Stimulated activated CD8-positive, alpha-beta memory T cell treated with anti-CD3 and anti-CD28 coated beads, Interleukin-15, amount 100 ng/mL, for 4 hours (primary cell): Measurements from ENCODE around the gene ZC3H7B.
A peak's percentile ranks its signal among the peaks of the same experiment; 100 is the strongest.

ENCODE experiments used
- DNase-seq, 2 donors: peaks; one replicate each; pipeline ENCODE4 v3.0.0-alpha.2; 2020; ENCODE audit warnings: low read depth in 2 of 2

ZC3H7B gene

GRCh38 chr22:41356430-41357028 is 55.2 kb downstream of the ZC3H7B start:
- DNase-seq = no peak

DNA sequence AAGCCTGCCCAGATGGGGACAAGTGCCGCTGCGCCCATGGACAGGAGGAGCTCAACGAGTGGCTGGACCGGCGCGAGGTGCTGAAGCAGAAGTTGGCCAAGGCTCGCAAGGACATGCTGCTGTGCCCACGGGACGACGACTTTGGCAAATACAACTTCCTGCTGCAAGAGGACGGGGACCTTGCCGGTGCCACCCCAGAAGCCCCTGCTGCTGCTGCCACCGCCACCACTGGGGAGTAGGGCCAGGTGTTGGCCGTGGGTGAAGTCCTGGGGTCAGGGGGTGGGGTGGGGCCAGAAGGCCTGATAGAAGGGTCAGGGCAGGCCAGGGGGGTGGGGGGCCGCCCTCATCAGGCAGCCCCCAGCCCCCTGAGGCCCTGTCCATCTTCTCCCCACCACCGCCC is 55.9 kb downstream of the ZC3H7B start:
- DNase-seq = no peak

DNA sequence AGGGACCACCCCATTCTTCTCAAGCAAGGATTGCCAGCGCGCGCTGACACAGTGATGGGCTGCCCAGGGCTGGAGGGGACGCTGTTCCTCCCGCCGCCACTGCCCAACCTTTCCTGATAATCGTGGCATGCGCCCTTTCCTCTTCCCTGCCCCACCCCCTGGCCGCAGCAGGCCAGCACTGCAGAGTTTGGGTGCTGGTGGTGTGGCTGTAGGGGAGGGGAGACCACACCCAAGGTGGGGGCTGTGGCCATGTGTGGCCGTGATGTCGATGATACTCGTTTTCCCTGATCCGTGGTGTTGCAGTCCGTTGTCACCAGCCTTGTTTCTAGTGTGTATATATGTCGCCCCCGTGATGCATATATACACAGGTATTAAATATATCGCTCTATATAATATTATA is 57.6 kb downstream of the ZC3H7B start:
- no peak for DNase-seq

GRCh38 chr22:41359376-41359775 is 58.1 kb downstream of the ZC3H7B start:
- DNase-seq = no peak

DNA sequence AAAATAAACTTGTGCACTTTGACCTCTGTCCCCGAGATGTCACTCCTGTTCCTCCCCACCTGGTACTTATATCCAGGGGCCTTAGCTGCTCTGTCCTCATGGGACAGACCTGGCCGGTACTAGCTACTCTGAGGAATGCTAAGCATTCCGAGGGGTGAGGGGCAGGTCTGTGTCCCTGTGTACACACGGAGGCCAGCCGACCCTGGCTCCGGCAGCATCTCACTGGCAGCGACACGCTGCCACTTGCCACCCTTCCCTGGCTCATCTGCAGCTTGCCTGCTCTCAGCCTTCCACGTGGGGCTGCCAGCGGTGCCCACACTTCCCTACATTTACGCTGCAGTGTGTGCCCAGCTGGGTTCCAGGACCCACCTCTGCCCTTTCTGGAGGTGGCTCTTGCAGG is 58.8 kb downstream of the ZC3H7B start:
- no peak for DNase-seq

- no peak for DNase-seq
Measured at GRCh38 chr22:41361716-41362310, 60.5 kb downstream of the ZC3H7B start.

GRCh38 chr22:41362615-41363014 is 61.3 kb downstream of the ZC3H7B start:
- DNase-seq = no peak

DNA sequence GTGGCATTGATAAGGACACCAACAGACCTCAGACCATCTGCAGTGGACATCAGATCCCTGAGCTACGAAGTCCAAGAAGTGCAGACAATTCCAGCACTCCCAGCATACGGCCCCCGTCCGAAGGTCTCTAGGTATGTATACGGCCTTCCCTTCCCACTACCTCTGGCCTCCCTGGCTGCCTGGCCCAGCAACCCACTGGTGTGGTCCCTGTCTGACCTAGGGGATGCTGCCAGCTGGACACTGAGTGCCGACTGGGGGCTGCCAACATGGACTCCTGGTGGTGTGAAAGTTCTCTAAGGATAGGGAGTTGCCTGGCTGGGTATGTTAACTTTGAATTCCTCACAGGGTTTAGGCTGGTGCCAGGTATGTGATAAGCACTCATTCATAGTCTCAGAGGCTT is 62.9 kb downstream of the ZC3H7B start:
- DNase-seq = no peak

- DNase-seq = no peak
Measured at GRCh38 chr22:41364955-41365354, 63.6 kb downstream of the ZC3H7B start.

GRCh38 chr22:41365425-41365824 is 64.1 kb downstream of the ZC3H7B start:
- DNase-seq = no peak

DNA sequence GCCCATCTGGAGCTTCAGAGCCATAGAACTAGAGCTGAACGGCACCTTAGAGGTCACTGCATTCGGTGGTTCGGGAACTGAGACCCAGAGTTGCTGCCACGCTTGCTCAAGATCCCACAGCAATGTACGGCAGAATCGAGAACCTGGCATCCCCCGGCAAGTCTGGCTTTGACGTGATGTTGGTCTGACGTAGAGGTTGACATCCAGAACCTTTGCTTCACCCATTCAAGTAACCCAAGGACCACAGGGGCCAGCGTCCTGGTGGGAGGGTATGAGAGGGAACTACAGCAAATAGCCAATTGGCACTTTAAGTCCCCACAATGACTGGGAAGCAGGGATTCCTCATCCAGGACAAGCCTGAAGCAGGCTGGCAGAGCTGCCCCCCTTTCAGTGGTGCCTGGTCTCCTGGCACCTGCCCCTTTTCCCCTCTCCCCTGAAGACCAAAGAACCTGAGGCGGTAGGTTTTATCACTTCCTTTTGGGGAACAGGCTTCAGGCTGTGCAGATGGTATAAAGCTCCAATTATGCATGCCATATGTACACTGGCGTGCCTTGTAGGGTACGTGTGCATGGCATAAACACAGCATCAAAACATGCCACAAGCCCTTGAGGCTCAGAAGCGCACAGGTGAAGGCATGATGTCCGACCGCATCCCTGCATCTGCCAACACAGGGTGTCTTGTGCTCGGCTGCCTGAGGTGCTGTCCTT is 65.2 kb downstream of the ZC3H7B start:
- DNase-seq = no peak

- no peak for DNase-seq
Measured at GRCh38 chr22:41367039-41367679, 65.8 kb downstream of the ZC3H7B start.

GRCh38 chr22:41367680-41368542 is 66.6 kb downstream of the ZC3H7B start:
- DNase-seq = no peak

DNA sequence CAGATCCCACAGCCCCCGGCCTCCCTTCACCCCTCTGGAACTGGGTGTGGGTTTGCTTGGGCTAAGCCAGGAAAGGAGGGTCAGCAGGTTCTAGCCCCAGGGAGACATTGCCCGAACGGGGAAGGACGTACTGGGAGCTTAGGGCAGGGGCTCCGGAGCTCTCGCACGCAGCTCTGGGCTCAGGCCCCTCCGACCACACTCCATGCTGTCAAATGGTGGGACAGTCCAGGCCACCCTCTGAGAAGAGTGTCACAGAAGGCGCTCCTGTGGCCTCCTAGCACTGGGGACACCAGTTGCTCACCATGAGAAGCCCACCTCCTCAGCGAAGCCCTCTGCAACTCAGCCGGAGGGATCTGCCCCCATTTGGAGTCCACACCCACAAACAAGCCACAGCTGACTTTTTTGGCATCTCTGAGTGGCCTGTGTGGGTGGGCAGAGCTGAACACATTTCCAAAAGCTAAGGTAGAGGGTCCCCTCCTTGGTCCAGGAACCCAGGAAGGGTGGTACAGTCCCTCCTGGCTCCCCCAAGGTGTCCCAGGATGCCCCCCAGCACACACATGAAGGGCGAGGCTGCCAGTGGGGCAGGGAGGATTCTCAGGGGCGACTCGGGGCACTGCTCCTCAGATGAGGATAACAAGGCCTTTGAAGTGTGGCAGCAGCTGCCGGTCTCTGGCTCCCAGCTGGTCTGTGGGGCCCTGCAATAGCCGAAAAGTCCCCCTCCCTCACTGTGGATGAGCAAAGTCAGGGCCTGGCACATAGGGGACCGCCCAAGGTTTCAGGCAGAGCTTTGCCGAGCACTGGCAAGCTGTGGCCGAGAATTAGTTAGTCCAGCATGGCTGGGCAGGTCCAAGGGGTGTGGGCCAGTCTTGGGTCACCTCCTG is 67.5 kb downstream of the ZC3H7B start:
- no peak for DNase-seq

DNA sequence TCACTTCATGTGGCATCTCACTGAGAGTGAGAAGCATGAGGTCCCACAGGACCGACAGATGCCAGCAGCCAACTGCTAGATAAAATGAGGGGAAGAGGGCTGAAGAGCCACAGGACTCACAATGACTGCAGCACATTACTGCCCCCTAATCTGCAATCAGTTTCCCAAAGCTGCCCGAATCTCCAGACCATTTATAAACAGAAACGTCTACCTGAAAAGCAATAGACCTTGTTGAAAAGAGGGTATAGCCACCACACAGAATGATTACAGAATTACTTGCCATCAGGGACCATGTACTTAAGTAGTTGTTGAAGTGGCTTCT is 68.1 kb downstream of the ZC3H7B start:
- no peak for DNase-seq

DNA sequence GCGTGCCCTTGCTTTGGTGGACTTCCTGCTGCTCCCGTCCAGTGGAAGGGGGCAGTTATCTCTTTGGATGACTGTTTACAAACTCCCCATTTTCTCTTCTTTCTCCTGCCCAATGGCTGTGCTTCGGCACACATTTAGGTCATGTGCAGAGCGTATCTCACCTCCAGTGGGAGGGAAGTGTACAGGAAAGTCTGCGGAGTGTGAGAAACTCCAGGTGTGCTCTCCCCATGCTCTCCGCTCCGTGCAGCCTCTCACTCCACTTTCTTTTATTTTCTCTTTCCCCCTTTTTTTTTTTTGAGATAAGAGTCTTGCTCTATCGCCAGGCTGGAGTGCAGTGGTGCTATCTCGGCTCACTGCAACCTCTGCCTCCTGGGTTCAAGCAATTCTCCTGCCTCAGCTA is 68.5 kb downstream of the ZC3H7B start:
- DNase-seq = no peak

DNA sequence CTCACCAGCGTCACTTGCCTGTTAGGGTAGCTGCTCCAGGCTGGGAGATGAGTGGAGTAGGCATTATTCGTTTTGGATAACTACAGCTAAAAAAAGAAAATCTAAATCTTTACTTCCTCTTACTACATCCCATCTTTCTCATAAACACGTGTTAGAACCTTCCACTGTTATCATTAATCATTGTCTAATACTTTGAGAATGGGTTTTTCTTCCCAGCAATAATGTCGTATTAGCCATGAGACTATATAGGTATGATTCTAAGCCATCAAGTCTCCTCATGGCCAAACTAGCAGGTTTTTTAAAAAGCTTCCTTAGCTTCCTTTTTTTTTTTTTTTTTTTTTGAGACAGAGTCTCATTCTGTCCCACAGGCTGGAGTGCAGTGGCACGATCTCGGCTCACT is 76.5 kb downstream of the ZC3H7B start:
- no peak for DNase-seq

- DNase-seq = no peak
Measured at GRCh38 chr22:41380993-41381328, 79.6 kb downstream of the ZC3H7B start.

GRCh38 chr22:41381329-41382097 is 80.2 kb downstream of the ZC3H7B start, which contains the start of gene TEF:
Gene TEF, plus strand, starts transcription at chr22:41381942. Its CDS starts 103 bp downstream, at chr22:41382045.
- DNase-seq = peak; percentile 96 to 97

- peak in 1 of 2 donors; percentile 23 for DNase-seq
Measured at GRCh38 chr22:41382098-41382578, 80.8 kb downstream of the ZC3H7B start.
